Transverse colon (tissue), 4 donors: Measurements from ENCODE around the gene PTPRD.

Source experiments
- EP300 ChIP-seq: sonication (generic); formaldehyde crosslinking; IDR thresholded peaks from one replicate; pipeline ENCODE4 v1.6.1; 2017; ENCODE audit warnings: antibody characterized with exemption, low read depth
- POLR2A ChIP-seq: fragments of 450-650 bp; IDR thresholded peaks from one replicate; pipeline ENCODE4 v1.6.1; 2016; ENCODE audit warnings: antibody characterized with exemption, mild to moderate bottlenecking, moderate library complexity
- POLR2AphosphoS5 ChIP-seq, 3 donors: sonication (generic); formaldehyde crosslinking; IDR thresholded peaks; one replicate each; pipeline ENCODE4 v1.6.1; 2016; ENCODE audit warnings: antibody characterized with exemption in 3 of 3
- TF ChIP-seq, protein P1 (sequence below), 5 experiments: fragments of 200-600 bp in 3 of 5; fragments of 450-650 bp in 2 of 5; sonication (generic) in 3 of 5; IDR thresholded peaks; 1 replicate in 2 of 5; 2 replicates in 3 of 5; pipeline ENCODE4 v1.5.1; 2016 to 2017; ENCODE audit warnings: antibody characterized with exemption in 5 of 5, inconsistent platforms in 3 of 5, mild to moderate bottlenecking in 2 of 5, moderate library complexity in 1 of 5

DNA sequence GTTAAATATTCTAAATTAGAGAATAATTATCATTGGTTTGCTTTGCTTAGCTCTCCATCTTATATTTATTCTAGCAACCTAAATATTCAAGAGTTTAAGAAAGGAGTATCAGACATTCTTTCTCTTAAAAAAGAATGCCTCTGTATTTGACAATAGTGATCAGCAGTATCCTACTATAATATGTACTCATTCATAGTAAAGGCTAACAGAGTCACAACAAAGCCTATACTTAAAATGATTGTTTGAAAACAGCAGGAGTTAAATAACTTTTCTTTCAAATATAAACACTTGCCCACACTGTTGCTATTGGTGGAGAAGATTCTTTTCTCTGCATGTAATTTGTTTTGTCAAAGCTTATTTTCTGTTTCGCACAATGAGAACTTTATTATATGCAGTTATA is 178.4 kb downstream of the PTPRD start:
- TF ChIP-seq POLR2AphosphoS5 (IDR thresholded peaks at IDR 0.05), result no peak
- TF ChIP-seq, protein P1, sequence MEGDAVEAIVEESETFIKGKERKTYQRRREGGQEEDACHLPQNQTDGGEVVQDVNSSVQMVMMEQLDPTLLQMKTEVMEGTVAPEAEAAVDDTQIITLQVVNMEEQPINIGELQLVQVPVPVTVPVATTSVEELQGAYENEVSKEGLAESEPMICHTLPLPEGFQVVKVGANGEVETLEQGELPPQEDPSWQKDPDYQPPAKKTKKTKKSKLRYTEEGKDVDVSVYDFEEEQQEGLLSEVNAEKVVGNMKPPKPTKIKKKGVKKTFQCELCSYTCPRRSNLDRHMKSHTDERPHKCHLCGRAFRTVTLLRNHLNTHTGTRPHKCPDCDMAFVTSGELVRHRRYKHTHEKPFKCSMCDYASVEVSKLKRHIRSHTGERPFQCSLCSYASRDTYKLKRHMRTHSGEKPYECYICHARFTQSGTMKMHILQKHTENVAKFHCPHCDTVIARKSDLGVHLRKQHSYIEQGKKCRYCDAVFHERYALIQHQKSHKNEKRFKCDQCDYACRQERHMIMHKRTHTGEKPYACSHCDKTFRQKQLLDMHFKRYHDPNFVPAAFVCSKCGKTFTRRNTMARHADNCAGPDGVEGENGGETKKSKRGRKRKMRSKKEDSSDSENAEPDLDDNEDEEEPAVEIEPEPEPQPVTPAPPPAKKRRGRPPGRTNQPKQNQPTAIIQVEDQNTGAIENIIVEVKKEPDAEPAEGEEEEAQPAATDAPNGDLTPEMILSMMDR (IDR thresholded peaks at IDR 0.05), result no peak
- no peak for TF ChIP-seq EP300
- TF ChIP-seq POLR2A, result no peak
